Testis (tissue), 2 donors: ENCODE data around the gene YIPF7.

Experiments
- CTCF ChIP-seq, 3 experiments: fragments of 450-650 bp in 2 of 3; fragments of 200-600 bp in 1 of 3; sonication (generic) in 1 of 3; IDR thresholded peaks; one replicate each; pipeline ENCODE4 v1.5.1; 2016 to 2019; ENCODE audit warnings: antibody characterized with exemption in 3 of 3, mild to moderate bottlenecking in 2 of 3, moderate library complexity in 1 of 3
- POLR2A ChIP-seq: fragments of 450-650 bp; IDR thresholded peaks from one replicate; pipeline ENCODE4 v1.6.1; 2017; ENCODE audit warnings: antibody characterized with exemption, mild to moderate bottlenecking, moderate library complexity

DNA sequence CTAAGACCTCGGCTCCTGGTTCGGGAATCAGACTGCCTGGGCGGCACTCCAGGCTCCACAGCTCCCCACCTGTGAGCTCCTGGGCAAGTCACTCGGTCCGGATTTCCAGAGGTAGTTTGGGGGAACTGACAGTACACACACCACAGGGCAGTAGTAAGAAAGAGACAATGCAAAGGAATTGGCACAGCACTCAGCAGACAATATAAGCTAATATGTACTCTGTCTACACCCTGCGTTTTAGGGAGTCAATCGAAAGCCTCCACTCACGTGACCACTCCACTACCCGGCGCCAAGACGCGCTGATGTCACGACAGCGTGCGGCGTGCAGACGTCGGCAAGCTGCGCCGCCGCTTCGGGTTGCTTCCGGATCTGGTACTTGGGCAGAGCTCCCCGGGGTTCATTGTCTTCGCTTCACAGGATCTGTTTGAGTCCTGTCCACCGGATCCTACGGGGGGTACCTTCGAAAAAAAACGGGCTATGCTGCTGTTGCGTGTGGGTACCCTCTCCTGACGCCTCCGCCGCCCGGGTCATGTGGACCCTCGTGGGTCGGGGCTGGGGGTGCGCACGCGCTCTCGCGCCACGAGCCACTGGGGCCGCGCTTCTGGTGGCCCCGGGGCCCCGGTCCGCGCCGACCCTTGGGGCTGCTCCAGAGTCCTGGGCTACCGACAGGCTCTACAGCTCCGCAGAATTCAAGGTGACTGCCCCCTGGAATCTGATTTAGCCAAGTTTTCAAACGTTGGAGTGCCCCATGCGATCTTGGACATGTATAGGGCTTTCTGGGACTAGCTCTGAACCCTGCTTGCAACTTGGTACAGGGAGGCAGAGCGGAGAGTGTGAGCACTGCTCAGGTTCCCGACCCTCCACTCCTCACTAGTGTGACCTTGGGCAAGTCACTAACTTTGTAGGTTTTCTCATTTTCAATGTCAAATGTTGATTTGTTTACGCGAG lies 26.9 kb upstream of the YIPF7 start, which contains the start of gene GUF1:
- TF ChIP-seq CTCF (IDR thresholded peaks at IDR 0.05): no peak
- TF ChIP-seq POLR2A: no peak
